H9 (cell line): ENCODE measurements around the gene FOS. TPM values are rescaled to one million over a fixed set of nuclear protein-coding genes. Genes with fewer than 3 reads are reported as not detected.

Experiments
- DNase-seq: peaks from one replicate; pipeline ENCODE4 v3.0.0-alpha.2; 2017
- H2AFZ ChIP-seq: one replicate; pipeline ENCODE4 v1.6.1; 2013; ENCODE audit warnings: mild to moderate bottlenecking, low read length, control low read depth, moderate library complexity
- H2AK5ac ChIP-seq: 2 replicates; pipeline ENCODE4 v1.6.1; 2013; ENCODE audit warnings: low read length, control low read depth, mixed read lengths; ENCODE audit not compliant: insufficient read length
- H2BK120ac ChIP-seq: one replicate; pipeline ENCODE4 v1.6.1; 2013; ENCODE audit warnings: low read depth, mild to moderate bottlenecking, low read length, control low read depth, inconsistent platforms; ENCODE audit not compliant: poor library complexity, severe bottlenecking
- H2BK12ac ChIP-seq: 2 replicates; pipeline ENCODE4 v1.6.1; 2013; ENCODE audit warnings: low read length, control low read depth, mixed read lengths, low read depth; ENCODE audit not compliant: insufficient read length
- H2BK15ac ChIP-seq: 2 replicates; pipeline ENCODE4 v1.6.1; 2013; ENCODE audit warnings: low read depth, low read length, control low read depth
- H2BK20ac ChIP-seq: one replicate; pipeline ENCODE4 v1.6.1; 2013; ENCODE audit warnings: low read depth, mild to moderate bottlenecking, low read length, control low read depth, inconsistent platforms; ENCODE audit not compliant: poor library complexity, severe bottlenecking
- H2BK5ac ChIP-seq: 2 replicates; pipeline ENCODE4 v1.6.1; 2013; ENCODE audit warnings: low read length, control low read depth, mixed read lengths; ENCODE audit not compliant: insufficient read length
- H3K14ac ChIP-seq: 2 replicates; pipeline ENCODE4 v1.6.1; 2013; ENCODE audit warnings: low read length, control low read depth; ENCODE audit not compliant: insufficient read depth
- H3K18ac ChIP-seq: 2 replicates; pipeline ENCODE4 v1.6.1; 2013; ENCODE audit warnings: low read depth, mild to moderate bottlenecking, mixed read lengths, low read length, control low read depth; ENCODE audit not compliant: insufficient read length
- H3K23ac ChIP-seq: 2 replicates; pipeline ENCODE4 v1.6.1; 2013; ENCODE audit warnings: low read length, control low read depth, mixed read lengths, low read depth; ENCODE audit not compliant: insufficient read length
- H3K23me2 ChIP-seq: 2 replicates; pipeline ENCODE4 v1.6.1; 2013; ENCODE audit warnings: low read depth, mild to moderate bottlenecking, mixed read lengths, low read length, control low read depth; ENCODE audit not compliant: insufficient read length, poor library complexity, severe bottlenecking
- H3K27ac ChIP-seq: 2 replicates; pipeline ENCODE4 v1.5.1; 2013; ENCODE audit warnings: low read length, control low read depth, mixed read lengths, low read depth; ENCODE audit not compliant: insufficient read length
- H3K27me3 ChIP-seq: 2 replicates; pipeline ENCODE4 v1.6.1; 2013; ENCODE audit warnings: low read length, control low read depth, inconsistent platforms; ENCODE audit not compliant: insufficient read depth
- H3K4ac ChIP-seq: 2 replicates; pipeline ENCODE4 v1.6.1; 2013; ENCODE audit warnings: low read depth, mild to moderate bottlenecking, control low read depth, inconsistent platforms, low read length, moderate library complexity
- H3K4me1 ChIP-seq: 2 replicates; pipeline ENCODE4 v1.6.1; 2013; ENCODE audit warnings: low read length, control low read depth, inconsistent platforms; ENCODE audit not compliant: insufficient read depth
- H3K4me2 ChIP-seq: 2 replicates; pipeline ENCODE4 v1.6.1; 2013; ENCODE audit warnings: low read length, control low read depth, mixed read lengths; ENCODE audit not compliant: insufficient read length, insufficient read depth
- H3K56ac ChIP-seq: 2 replicates; pipeline ENCODE4 v1.6.1; 2013; ENCODE audit warnings: low read depth, mild to moderate bottlenecking, mixed read lengths, low read length, control low read depth; ENCODE audit not compliant: insufficient read length
- H3K79me1 ChIP-seq: 2 replicates; pipeline ENCODE4 v1.6.1; 2013; ENCODE audit warnings: low read depth, mild to moderate bottlenecking, moderate library complexity, low read length, control low read depth, inconsistent platforms; ENCODE audit not compliant: insufficient read depth, poor library complexity, severe bottlenecking
- H3K79me2 ChIP-seq: 2 replicates; pipeline ENCODE4 v1.6.1; 2013; ENCODE audit warnings: low read length, control low read depth, inconsistent platforms; ENCODE audit not compliant: insufficient read depth
- H3K9ac ChIP-seq: 2 replicates; pipeline ENCODE4 v1.6.1; 2013; ENCODE audit warnings: low read length, control low read depth, mixed read lengths; ENCODE audit not compliant: insufficient read length; ENCODE audit errors: extremely low read depth
- H3K9me3 ChIP-seq: one replicate; pipeline ENCODE4 v1.6.1; 2013; ENCODE audit warnings: low read depth, low read length, inconsistent platforms; ENCODE audit not compliant: control insufficient read depth
- H3T11ph ChIP-seq: one replicate; pipeline ENCODE4 v1.6.1; 2013; ENCODE audit warnings: mild to moderate bottlenecking, low read length, control low read depth, inconsistent platforms
- H4K20me1 ChIP-seq: one replicate; pipeline ENCODE4 v1.6.1; 2013; ENCODE audit not compliant: control insufficient read depth, insufficient read length, insufficient read depth
- H4K5ac ChIP-seq: 2 replicates; pipeline ENCODE4 v1.6.1; 2013; ENCODE audit warnings: low read depth, mild to moderate bottlenecking, mixed read lengths, low read length, control low read depth; ENCODE audit not compliant: insufficient read length
- H4K8ac ChIP-seq: replicated peaks from 2 replicates; pipeline ENCODE4 v1.6.1; 2013; ENCODE audit warnings: low read length, control low read depth, mixed read lengths, low read depth; ENCODE audit not compliant: insufficient read length
- H4K91ac ChIP-seq: 2 replicates; pipeline ENCODE4 v1.6.1; 2013; ENCODE audit warnings: low read depth, mild to moderate bottlenecking, moderate library complexity, mixed read lengths, low read length, control low read depth; ENCODE audit not compliant: insufficient read length
- H3K27ac Mint-ChIP-seq, 3 experiments: 2 replicates in 2 of 3; 3 replicates in 1 of 3; pipeline ENCODE4 v1.8.0; 2020 to 2021; ENCODE audit warnings: mixed read lengths in 3 of 3, mild to moderate bottlenecking in 1 of 3, moderate library complexity in 1 of 3
- H3K27me3 Mint-ChIP-seq: 2 replicates; pipeline ENCODE4 v1.8.0; 2021; ENCODE audit warnings: low read depth, mild to moderate bottlenecking, moderate library complexity, mixed read lengths
- H3K36me3 Mint-ChIP-seq, 3 experiments: 2 replicates in 2 of 3; 3 replicates in 1 of 3; pipeline ENCODE4 v1.8.0; 2020 to 2021; ENCODE audit warnings: low read depth in 3 of 3, mixed read lengths in 3 of 3; ENCODE audit not compliant: insufficient read depth in 1 of 3
- H3K4me1 Mint-ChIP-seq, 2 experiments: 2 replicates each; pipeline ENCODE4 v1.8.0; 2020; ENCODE audit warnings: mixed read lengths in 2 of 2
- H3K4me3 Mint-ChIP-seq, 2 experiments: 2 replicates in 1 of 2; 3 replicates in 1 of 2; pipeline ENCODE4 v1.8.0; 2020 to 2021; ENCODE audit warnings: mild to moderate bottlenecking in 2 of 2, mixed read lengths in 2 of 2, moderate library complexity in 1 of 2
- H3K9me3 Mint-ChIP-seq, 2 experiments: 2 replicates in 1 of 2; 3 replicates in 1 of 2; pipeline ENCODE4 v1.8.0; 2020; ENCODE audit warnings: mild to moderate bottlenecking in 2 of 2, mixed read lengths in 2 of 2, moderate library complexity in 1 of 2
- WGBS: extraction: QIAGEN DNeasy Blood & Tissue Kit; methylation state at CpG from one replicate; pipeline ENCODE4 v1.1.7; 2013; ENCODE audit warnings: missing lambda C conversion rate, low lambda C conversion rate, mixed read lengths; ENCODE audit not compliant: insufficient read length; ENCODE audit errors: extremely low coverage; 5-methylcytosine and 5-hydroxymethylcytosine counted together
- total RNA-seq: library from RNA; stranded (reverse); gene quantifications from 2 replicates; pipeline ENCODE4 v1.2.1, GENCODE V29; 2021
- TF ChIP-seq, protein P1 (sequence below): fragments of 200-600 bp; sonication (generic); conservative IDR thresholded peaks from 3 replicates; pipeline ENCODE4 v1.8.0; 2021; ENCODE audit warnings: antibody characterized with exemption, mild to moderate bottlenecking

Gene FOS
- total RNA-seq, 1 experiment from 2014 or later: 33.9 TPM

DNA sequence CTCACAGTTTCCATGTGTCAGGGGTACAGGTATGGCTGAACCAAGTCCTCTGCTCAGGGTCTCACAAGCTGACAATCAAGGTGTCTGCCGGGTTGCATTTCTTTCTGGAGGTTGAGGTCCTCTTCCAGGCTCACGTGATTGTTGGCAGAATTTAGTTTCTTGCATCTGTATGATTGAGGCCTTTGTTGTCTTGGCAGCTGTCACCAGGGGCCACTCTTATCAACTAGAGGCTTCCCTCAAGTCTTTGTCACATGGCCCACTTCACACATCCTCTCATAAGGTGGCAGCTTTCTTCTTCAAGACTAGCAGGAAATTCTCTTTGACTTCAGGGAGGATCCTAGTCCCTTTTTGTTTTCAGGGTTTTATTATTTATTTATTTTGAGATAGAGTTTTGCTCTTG lies 46.0 kb upstream of the FOS start:
- Histone ChIP-seq H2AK5ac (no peak overlapping the region), H3K18ac (no peak overlapping the region), H3K4me1 (peaks cover 5% of the 10 kb centered on the region; the same call in 1 of the 2 replicates), H3K79me1 (no peaks in the 10 kb centered on the region), H2AFZ (no peak overlapping the region), H4K20me1 (no peaks in the 10 kb centered on the region), H3K9ac (no peak overlapping the region), H3K23ac (no peak overlapping the region), H3K4me2 (no peak overlapping the region), H3K79me2 (no peaks in the 10 kb centered on the region), H3K23me2 (no peaks in the 10 kb centered on the region), H2BK12ac (no peak overlapping the region), H3K4ac (no peak overlapping the region), H2BK20ac (no peak overlapping the region), H3K9me3 (no peaks in the 10 kb centered on the region), H3K56ac (no peak overlapping the region), H2BK120ac (no peak overlapping the region), H3K14ac (no peak overlapping the region), H3K27me3 (no peaks in the 10 kb centered on the region), H4K91ac (no peak overlapping the region), H4K5ac (no peak overlapping the region), H3T11ph (no peak overlapping the region), H2BK5ac (no peak overlapping the region), H2BK15ac (no peak overlapping the region), H3K27ac (no peak overlapping the region), H4K8ac (no peak overlapping the region)
- WGBS: no CpG with 5 or more reads among the region's 2 CpGs
- TF ChIP-seq, protein P1, sequence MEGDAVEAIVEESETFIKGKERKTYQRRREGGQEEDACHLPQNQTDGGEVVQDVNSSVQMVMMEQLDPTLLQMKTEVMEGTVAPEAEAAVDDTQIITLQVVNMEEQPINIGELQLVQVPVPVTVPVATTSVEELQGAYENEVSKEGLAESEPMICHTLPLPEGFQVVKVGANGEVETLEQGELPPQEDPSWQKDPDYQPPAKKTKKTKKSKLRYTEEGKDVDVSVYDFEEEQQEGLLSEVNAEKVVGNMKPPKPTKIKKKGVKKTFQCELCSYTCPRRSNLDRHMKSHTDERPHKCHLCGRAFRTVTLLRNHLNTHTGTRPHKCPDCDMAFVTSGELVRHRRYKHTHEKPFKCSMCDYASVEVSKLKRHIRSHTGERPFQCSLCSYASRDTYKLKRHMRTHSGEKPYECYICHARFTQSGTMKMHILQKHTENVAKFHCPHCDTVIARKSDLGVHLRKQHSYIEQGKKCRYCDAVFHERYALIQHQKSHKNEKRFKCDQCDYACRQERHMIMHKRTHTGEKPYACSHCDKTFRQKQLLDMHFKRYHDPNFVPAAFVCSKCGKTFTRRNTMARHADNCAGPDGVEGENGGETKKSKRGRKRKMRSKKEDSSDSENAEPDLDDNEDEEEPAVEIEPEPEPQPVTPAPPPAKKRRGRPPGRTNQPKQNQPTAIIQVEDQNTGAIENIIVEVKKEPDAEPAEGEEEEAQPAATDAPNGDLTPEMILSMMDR: no peak
- Mint-ChIP-seq H3K27ac (no peak overlapping the region), H3K36me3 (no peaks in the 10 kb centered on the region), H3K4me3 (no peak overlapping the region), H3K27me3 (no peaks in the 10 kb centered on the region), H3K4me1 (peaks cover 25 to 34% of the 10 kb centered on the region in 2 experiments), H3K9me3 (no peaks in the 10 kb centered on the region)
- DNase-seq: no peak
